T-helper 2 cell (primary cell): Measurements from ENCODE around the gene MTFR2.
"Not testable (repeated sequence)": the region's sequence is repeated elsewhere in the genome, so short reads cannot be mapped to it uniquely, and the experiment has no call there.

Experiments
- DNase-seq, 5 experiments: peaks; one replicate each; pipeline versions ENCODE4 v3.0.0 to v3.0.0-alpha.2; 2012 to 2022

MTFR2 gene

DNA sequence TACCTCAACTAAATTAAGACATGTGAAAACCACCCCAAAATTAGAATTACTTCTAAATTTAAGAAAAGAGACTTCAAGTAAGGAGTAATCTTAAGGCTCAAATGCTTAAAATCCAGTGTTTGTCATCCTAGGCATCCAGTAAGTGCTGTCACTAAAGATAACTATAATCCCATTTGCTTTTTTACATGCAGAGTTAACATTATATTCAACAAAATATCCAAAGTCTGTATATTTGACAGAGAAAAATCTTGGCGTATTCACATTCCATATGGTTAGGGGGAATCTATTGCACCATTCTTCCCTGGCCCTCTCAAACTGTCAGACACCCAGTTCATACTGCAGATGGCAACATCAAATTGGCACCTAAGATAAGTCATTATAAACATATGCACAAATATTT lies 17.4 kb downstream of the MTFR2 start:
- no peak for DNase-seq

DNA sequence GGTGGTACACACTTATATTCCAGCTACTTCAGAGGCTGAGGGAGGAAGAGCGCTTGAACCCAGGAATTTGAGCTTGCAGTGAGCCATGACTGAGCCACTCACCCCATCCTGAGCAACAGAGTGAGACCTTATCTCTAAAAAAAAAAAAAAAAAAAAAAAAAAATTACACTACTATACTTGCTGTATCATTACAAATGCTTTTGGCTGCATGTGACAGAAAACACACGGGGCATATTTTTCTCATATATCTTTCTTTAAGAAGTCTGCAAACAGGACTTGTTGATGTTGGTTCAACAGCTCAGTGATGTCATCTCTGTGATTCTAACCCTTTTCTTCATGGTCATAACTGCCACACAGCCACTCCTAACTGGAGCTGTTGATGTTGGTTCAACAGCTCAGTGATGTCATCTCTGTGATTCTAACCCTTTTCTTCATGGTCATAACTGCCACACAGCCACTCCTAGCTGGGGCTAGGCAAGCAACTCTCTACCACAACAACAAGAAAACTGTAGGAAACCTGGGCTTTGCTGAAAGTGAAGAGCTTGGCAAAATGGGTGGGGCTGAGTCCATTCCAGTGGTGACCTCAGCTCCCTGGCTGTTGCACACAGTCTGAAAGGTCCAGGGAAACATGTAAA lies 19.8 kb downstream of the MTFR2 start:
- peak in 1 of 5 experiments; percentile 21 for DNase-seq

DNA sequence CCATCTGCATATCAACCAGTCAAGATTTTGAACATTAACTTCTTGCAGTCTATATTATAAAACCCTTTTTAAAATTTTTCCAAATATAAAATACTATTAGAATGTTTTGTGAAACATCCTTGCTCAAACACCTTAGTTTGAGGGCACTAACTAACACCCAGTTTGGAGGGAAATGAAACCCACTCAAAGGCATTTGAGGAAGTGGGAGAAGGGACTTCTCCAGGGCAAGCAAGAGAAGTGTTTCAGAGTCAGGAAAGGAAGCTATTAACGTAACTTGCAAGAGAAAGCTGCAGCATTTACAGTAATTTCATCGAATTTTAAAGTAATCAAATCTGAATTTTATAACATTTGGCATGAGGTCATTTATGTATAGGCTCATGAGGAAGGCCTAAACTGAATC lies 21.3 kb downstream of the MTFR2 start:
- no peak for DNase-seq

DNA sequence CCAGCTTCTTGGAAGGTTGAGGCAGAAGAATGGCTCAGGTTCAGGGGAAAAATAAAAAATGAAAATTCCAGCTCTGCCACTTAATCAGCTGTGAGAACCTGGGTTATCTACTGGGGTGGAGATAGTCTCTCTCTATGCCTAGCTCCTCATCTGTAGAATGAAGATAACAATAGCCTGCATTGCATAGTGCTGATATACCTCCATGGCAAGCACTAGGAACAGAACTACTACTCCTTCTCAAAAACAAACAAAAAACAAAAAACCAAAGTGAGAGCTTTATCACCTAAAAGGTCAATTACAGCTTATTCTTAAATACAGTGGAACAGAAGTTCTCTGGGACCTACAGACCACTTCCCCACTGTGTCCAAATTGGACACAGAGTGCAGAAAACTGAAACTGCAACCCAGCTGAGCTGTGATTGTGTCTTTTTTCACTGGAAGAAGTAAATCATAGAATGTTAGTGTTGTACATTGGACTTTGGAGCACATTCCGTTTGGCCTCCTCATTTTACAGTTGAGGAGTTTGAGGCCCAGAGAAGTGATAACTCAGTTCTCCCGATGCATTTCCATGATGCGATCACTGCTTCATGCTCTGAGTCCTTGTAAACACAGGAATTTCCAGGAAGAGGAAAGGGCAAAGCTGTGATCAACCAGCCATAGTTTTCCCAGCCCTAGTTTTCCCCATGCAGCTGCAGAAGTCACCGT lies 23.3 kb downstream of the MTFR2 start:
- no peak for DNase-seq

DNA sequence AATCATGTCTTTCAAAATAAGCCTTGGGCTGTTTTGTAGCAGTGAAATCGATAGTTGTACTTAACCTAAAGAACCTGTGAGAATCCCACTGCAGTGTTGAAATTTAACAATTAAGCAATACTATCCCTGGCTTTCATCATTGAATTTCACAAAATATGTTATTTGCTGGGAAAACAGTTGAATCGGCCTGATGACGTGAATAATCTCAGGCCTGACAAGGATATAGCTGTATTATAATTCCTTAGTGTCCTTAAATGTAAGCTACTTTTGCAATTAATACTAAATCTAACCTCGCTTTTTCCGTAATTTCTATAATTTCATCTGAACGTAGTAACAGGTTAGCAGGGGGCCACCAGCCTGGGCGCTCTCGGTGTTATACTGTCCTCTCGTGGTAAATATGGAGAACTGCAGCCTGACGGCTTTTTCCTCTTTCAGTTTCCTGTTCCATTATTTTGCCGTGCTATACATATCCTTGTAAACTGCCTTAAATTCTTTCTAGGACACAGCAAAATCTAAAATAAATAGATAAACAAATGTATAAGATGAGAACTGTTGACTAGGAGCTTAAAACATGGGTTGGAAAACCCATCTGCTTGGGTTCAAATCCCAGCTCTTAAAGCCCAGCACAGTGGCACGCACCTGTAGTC lies 24.0 kb downstream of the MTFR2 start:
- peak in 4 of 5 experiments; percentile 10 to 69 (median 36) for DNase-seq

DNA sequence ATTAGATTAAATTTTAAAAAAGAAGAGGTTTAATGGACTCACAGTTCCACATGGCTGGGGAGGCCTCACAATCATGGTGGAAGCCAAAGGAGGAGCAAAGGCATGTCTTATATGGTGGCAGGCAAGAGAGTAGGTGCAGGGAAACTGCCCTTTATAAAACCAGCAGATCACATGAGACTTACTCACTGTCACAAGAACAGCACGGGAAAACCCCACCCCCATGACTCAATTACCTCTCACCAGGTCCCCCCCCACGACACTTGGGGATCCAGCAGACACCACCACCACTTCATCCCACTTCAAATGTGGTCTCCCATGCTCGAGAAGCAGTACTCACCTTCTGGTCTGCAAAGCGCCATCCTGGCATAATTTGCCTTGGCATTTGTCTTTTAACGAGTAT lies 24.6 kb downstream of the MTFR2 start:
- DNase-seq: no peak

DNA sequence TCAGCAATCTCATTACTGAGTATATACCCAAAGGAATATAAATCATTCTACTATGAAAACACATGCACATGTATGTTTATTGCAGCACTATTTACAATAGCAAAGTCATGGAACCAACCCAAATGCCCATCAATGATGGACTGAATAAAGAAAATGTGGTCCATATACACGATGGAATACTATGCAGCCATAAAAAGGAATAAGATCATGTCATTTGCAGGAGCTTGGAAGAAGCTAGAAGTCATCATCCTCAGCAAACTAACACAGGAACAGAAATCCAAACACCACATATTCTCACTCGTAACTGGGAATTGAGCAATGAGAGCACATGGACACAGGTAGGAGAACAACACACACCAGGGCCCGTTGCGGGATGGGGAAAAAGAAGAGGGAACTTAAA lies 25.1 kb downstream of the MTFR2 start:
- not testable (repeated sequence) for DNase-seq

DNA sequence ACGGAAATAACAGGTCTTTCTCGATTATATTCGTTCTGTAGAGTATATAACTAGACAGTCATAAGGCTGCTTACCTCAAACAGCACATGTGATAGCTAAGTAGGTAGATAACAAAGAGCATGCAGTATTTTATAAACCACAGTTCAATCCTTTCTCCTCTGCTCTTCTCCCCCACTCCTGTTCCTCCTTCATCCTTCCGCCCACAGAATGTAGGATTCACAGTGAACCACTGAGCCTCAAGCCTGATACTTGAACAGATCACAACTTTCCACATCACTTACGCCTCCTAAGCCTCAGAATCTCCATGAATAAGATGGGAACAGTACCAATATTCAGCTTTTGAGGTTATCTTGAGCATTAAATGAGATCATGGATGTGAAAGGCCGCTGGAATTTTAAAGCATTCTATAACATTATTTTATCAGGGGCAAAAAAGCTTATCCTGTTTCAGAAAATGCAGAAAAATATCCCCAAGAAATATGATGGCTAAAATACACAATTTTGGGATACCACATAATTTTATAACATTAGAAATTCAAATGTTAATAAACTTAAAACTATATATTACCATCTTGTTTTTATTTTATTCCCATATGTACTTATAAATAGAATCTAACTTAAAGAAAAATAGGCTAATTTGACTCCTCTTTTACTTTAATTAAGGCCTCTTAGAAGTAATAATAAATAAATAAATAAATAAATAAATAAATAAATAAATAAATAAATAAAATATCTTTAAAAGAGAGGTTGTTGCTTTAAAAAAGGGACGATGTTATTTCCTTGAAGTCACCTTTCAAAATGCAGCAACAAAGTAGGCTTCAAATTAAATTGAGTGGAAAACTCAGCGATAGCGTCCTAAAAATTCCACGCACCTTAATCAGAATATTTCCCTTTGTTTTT lies 33.4 kb downstream of the MTFR2 start:
- DNase-seq: no peak

DNA sequence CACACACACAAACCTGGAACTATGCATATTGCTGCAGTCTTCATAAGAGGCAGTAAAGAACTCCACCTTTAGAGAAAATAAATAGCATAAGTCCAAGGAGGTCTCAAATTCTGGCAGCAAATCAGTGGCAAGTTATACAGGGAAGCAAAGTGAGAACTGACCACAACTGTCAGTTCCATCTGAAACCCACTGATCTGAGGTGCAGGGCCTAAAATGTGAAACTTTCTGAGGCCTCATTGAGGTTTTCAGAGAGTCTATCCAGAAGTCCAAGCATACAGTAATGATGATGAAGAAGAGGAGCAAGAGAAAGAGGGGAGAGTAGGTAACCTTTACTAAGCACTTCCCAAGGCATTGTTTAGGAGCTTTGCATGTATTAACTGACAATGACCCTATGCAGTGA lies 36.3 kb downstream of the MTFR2 start:
- DNase-seq: no peak

DNA sequence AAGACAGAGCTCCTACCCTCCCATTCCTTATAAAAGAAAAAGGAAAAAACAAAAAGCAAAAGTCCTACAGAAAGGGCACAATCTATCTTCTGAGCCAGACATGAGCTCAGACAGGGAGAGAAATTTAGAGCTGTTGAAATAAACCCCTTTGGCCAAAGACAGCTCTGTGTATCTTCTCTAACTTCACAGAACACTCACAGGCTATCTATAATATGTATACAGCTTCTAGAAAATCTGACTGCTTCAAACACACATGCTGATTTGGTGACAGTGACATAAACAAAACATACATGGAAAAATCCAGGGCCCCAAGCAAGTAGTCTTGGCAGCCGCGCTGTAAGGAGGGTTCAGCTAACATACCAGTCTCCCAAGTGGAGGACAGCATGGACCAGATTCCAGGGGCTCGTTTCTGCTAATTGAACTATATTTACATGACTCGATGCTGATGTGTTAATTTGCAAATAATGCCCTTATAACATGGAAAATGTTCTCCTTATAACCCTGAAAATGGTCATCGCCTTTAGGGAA lies 37.0 kb downstream of the MTFR2 start:
- no peak for DNase-seq

DNA sequence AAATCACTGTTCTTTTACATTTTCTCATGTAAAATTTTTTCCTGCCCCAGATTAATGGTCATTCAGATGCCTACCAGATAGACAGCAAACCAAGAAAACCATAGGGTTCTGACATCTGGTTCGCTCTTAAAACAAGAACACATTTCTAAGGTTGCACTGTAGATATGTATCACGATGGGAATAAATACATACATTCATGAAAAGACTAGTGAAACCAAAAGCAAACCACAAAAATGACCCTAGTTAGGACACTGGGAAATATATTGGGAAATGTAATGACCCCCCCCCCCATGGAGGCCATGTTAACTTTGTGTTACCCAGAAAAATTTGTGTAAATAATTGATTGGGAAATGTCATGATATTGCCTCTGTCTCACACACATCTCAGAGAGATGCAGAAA lies 37.5 kb downstream of the MTFR2 start:
- DNase-seq: no peak

DNA sequence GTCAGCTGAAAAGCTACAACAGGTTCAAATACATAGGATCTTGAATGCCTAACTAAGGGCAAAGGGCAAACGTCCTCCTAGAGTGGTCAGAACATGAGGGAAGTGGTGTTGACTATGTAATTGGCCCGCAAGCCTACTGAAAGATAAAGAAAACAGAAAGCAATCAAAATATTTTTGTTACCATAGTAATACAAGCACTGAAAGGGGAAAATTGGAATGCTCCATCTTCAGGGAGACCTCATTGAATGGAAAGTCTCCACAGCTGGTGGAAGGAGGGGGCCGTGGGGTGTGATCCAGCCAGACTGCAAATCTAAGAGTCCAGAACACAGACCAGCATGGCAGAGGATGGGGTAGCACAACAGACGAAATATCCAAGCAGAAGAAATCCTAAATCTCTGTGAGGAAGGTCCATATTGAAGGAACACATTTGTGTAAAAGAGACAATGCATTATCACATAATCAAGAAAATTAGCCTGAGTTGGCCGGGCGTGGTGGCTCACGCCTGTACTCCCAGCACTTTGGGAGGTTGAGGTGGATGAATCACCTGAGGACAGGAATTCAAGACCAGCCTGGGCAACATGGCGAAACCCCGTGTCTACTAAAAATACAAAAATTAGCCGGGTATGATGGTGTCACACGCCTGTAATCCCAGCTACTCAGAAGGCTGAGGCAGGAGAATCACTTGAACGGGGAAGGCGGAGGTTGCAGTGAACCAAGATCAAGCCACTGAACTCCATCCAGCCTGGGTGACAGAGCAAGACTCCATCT lies 39.5 kb downstream of the MTFR2 start:
- DNase-seq: no peak

DNA sequence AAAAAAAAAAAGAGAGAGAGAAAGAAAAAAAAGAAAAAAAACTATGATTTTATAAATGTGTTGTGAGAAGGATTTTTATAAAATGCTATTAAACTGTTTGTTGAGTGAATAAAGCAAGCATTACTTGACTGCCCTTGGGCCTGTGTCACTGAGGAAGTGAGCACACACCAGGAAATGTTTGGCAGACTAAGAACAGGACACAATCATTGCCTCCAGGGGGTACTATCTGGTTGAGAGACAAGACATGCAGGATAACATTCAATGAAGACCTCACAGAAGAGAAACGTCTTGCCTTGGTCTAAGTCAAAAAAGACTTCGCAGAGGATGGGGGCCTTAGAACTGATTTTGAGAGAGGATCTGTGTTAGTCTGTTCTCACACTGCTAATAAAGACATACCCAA lies 40.6 kb downstream of the MTFR2 start:
- no peak for DNase-seq

DNA sequence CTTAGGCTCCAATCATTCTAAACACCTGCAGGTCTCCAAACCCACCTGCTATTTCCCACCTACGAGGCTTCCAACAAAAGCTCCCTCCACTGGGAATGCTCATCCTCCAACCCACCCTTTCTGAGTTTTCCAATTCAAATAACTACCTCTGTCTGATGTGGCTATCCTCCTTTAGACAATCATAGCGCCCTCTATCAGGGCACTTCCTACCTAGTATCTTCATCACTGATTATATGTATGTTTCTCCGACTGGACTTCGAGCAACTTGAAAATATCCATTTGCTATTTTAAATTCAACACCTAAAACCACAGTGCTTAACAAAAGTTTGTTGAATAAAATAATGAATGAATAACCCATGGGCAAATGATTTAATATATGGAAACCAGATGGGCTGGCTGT lies 41.3 kb downstream of the MTFR2 start:
- DNase-seq: no peak

DNA sequence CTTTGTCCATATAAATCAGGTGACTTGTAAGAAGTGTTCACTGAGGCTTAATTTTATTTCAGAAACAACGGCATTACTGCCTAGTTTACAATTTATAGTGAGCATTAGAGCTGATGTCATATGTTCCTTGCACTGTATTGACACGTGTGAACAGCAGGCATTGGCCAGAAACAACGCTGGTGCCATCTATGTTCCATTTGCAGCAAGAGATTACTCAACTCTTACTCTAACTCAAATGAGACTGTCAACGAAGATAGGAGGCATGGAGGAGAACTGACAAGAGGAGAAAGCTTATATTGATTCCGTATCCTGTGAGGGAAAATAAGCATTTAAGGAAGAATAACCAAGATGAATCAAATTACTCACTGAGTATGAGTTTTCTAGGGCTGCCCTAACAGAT lies 48.4 kb downstream of the MTFR2 start:
- DNase-seq: peak in 1 of 5 experiments; percentile 18

DNA sequence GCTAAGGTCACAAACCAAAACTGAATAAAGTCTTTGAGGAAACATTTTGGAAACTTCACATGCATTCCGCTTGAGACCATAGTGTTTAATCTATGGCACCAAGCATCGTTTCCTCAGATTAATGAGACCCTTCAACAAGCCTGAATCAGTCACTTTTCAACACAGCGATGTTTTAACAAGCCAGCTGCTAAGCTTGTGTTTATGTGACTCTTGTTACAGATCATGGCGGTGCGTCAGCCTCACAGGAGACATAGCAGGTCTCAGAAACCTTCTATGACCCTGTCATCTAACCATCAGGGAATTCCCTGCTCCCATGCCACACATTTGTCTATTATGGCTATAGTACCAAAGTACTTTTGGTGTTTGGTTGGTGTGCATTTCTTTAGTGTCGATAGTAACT lies 57.2 kb downstream of the MTFR2 start:
- no peak for DNase-seq

DNA sequence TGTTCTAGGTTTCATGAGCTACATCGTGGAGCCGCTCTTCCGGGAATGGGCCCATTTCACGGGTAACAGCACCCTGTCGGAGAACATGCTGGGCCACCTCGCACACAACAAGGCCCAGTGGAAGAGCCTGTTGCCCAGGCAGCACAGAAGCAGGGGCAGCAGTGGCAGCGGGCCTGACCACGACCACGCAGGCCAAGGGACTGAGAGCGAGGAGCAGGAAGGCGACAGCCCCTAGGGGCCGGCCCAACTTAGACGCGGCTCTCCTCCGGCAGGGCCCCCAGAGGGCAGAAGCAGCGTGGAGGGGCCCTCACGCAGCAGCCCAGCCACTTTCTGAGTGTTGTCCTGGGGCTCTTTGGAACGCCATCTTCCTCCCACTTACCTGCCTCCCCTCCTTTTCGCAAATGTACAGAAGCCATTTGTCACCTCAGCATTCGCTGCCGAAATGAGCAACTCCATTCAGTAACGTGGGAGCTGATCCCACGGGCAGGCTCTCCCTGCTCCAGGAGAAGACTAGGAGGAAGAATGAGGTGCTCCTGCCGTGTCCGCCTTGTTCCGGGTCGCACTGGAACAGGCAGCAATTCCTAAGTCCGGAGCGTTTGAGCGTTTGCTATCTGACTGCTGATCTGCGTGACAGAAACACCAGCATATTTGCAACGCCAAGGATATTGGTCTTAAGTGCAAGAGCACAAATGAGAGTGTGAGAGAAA lies 58.4 kb downstream of the MTFR2 start:
- no peak for DNase-seq

DNA sequence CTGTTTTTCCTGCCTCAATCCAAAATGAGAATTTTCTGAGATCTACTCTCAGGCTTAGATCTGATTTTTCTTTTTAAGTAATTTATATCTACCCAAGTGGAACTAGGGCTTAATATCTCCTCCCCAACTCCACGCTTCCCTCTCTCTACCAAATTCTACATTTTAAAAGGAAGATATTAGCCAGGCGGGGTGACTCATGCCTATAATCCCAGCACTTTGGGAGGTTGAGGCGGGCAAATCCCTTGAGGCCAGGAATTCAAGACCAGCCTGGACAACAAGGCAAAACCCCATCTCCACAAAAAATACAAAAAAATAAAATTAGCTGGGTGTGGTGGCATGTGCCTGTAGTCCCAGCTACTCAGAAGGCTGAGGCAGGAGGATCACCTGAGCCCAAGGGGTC lies 61.0 kb downstream of the MTFR2 start:
- no peak for DNase-seq

DNA sequence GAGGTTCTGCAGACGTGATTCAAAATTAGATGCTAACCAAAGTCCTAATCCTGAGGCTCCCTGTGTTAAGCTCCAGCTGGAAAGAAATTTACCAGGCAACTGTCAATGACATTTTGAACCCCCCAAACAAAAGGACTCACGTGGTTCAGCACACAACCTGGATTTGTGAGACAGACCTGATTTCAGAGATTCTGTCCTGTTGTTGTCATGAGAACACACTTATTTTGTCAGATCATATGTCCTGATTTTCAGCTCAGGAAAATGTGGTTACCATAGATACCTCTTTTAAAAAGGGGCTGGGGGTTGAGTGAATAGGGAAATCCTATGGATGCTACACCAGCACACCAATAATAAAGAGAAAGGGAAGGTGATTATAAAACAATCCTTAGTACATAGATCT lies 61.6 kb downstream of the MTFR2 start:
- no peak for DNase-seq

DNA sequence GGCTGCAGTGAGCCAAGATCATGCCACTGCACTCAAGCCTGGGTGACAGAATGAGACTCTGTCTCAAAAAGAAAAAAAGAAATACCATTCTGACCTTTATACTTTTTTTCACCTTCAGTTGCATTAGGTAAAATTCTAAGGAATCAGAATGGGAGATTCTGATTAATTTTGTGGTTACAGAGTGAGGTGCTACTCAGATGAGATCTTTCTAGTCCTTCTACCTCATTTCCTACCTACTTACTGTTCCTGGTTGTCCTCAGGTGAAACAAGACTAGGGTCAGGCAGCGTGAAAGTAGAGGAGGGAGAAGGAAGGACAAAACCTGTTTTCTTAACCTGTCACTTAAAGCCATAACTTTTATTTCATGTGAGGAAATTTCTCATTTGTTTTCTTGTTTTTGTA lies 63.7 kb downstream of the MTFR2 start:
- peak in 1 of 5 experiments; percentile 30 for DNase-seq

DNA sequence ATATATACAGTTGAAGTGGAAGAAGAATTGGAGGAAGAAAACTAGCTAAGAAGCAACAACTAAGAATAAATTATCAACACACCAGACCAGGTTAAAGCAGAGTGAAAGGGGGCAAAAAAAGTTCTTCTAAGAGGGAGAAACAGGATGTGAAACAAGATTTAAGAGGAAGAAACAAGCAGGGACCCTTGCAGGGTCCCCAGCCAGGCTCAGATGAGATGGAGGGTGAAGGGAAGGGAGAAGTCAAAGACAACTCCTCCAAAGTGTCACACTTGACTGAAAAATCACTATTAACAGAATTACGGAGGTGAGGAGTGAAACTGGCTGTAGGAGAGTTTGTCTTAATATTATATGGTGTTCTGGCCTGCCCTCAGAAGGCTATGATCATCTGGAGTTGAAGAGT lies 65.4 kb downstream of the MTFR2 start:
- no peak for DNase-seq
